H1 (cell line): ENCODE results near the gene SMIM44. TPM values are rescaled to one million over a fixed set of nuclear protein-coding genes. Genes with fewer than 3 reads are reported as not detected.

Experiments
- CTCF ChIA-PET: fragments of 300-600 bp; sonication (Branson Sonifier 250); formaldehyde crosslinking; loops from one replicate; lab custom pipeline; 2021; ENCODE audit not compliant: partially characterized antibody; lab: Charles Lee
- POLR2A ChIA-PET: fragments of 300-600 bp; sonication (Branson Sonifier 250); formaldehyde crosslinking; loops from one replicate; lab custom pipeline; 2021; ENCODE audit warnings: inconsistent platforms; ENCODE audit not compliant: partially characterized antibody; lab: Charles Lee
- DNase-seq, 2 experiments: peaks; one replicate each; pipeline versions ENCODE4 v3.0.0 to v3.0.0-alpha.2; 2010 to 2022; ENCODE audit warnings: low spot score in 2 of 2, low read depth in 1 of 2, mixed read lengths in 1 of 2
- FAIRE-seq: peaks from 2 replicates; lab custom pipeline; 2011; peaks lifted over from hg19 to GRCh38; lab: Jason Lieb, UNC
- H2AFZ ChIP-seq: 2 replicates; pipeline ENCODE4 v1.8.1; 2012; ENCODE audit warnings: low read length, inconsistent platforms
- H2AK5ac ChIP-seq: 2 replicates; pipeline ENCODE4 v1.6.1; 2013; ENCODE audit warnings: low read depth, low read length
- H2BK120ac ChIP-seq: replicated peaks from 2 replicates; pipeline ENCODE3; 2013; ENCODE audit warnings: low read depth, low read length, inconsistent platforms
- H2BK12ac ChIP-seq: 2 replicates; pipeline ENCODE4 v1.6.1; 2013; ENCODE audit warnings: low read depth, low read length
- H2BK15ac ChIP-seq: 2 replicates; pipeline ENCODE4 v1.6.1; 2013; ENCODE audit warnings: low read length
- H2BK20ac ChIP-seq: 2 replicates; pipeline ENCODE4 v1.6.1; 2013; ENCODE audit warnings: low read length
- H2BK5ac ChIP-seq: 2 replicates; pipeline ENCODE4 v1.6.1; 2013; ENCODE audit warnings: low read depth, low read length
- H3K14ac ChIP-seq: 2 replicates; pipeline ENCODE4 v1.6.1; 2013; ENCODE audit warnings: inconsistent platforms; ENCODE audit not compliant: insufficient read length
- H3K18ac ChIP-seq: 2 replicates; pipeline ENCODE4 v1.6.1; 2013; ENCODE audit warnings: low read length; ENCODE audit errors: extremely low read depth
- H3K23ac ChIP-seq: 2 replicates; pipeline ENCODE4 v1.6.1; 2013; ENCODE audit warnings: inconsistent platforms; ENCODE audit not compliant: insufficient read length
- H3K23me2 ChIP-seq: 2 replicates; pipeline ENCODE4 v1.6.1; 2013; ENCODE audit warnings: low read depth, low read length
- H3K27ac ChIP-seq: 2 replicates; pipeline ENCODE4 v1.6.1; 2011; ENCODE audit warnings: low read depth, low read length, inconsistent platforms
- H3K27me3 ChIP-seq, 4 experiments: replicated peaks in 1 of 4; 1 replicate in 1 of 4; 2 replicates in 3 of 4; pipeline versions ENCODE4 v1.6.1 to v1.8.1; 2011 to 2013; ENCODE audit warnings: low read length in 3 of 4, mild to moderate bottlenecking in 3 of 4, inconsistent platforms in 2 of 4, mixed read lengths in 2 of 4, moderate library complexity in 1 of 4; ENCODE audit not compliant: control insufficient read depth in 3 of 4, insufficient read depth in 3 of 4; ENCODE audit errors: extremely low read depth in 1 of 4
- H3K36me3 ChIP-seq, 4 experiments: 2 replicates each; pipeline versions ENCODE4 v1.6.1 to v1.8.1; 2011 to 2013; ENCODE audit warnings: mild to moderate bottlenecking in 4 of 4, low read length in 3 of 4, moderate library complexity in 2 of 4, control low read depth in 1 of 4, inconsistent platforms in 1 of 4; ENCODE audit not compliant: insufficient read depth in 4 of 4, control insufficient read depth in 2 of 4
- H3K4ac ChIP-seq: replicated peaks from 2 replicates; pipeline ENCODE3; 2013; ENCODE audit warnings: low read length, low read depth, mixed read lengths, inconsistent platforms; ENCODE audit not compliant: insufficient read length
- H3K4me1 ChIP-seq, 4 experiments: replicated peaks in 1 of 4; 1 replicate in 1 of 4; 2 replicates in 3 of 4; pipeline versions ENCODE4 v1.6.1 to v1.8.1; 2011 to 2013; ENCODE audit warnings: low read length in 3 of 4, inconsistent platforms in 2 of 4, mixed read lengths in 1 of 4; ENCODE audit not compliant: insufficient read depth in 4 of 4, control insufficient read depth in 3 of 4
- H3K4me2 ChIP-seq, 2 experiments: 2 replicates each; pipeline versions ENCODE4 v1.6.1 to v1.8.1; 2011 to 2013; ENCODE audit warnings: low read depth in 2 of 2, low read length in 2 of 2, control low read depth in 1 of 2, inconsistent platforms in 1 of 2, mild to moderate bottlenecking in 1 of 2; ENCODE audit not compliant: insufficient read depth in 1 of 2
- H3K4me3 ChIP-seq, 4 experiments: fragments of 200-600, 300-600 bp in 1 of 4; sonication (generic), shearing (Covaris generic), sonication (Bioruptor Twin) in 1 of 4; 2 replicates each; pipeline versions ENCODE4 v1.5.1 to v1.8.1; 2011 to 2016; ENCODE audit warnings: low read length in 4 of 4, low read depth in 3 of 4, control low read depth in 2 of 4, inconsistent platforms in 2 of 4, mild to moderate bottlenecking in 2 of 4, mixed read lengths in 1 of 4, moderate library complexity in 1 of 4; ENCODE audit not compliant: insufficient read depth in 2 of 4; ENCODE audit errors: extremely low read depth in 1 of 4
- H3K56ac ChIP-seq: replicated peaks from 2 replicates; pipeline ENCODE3; 2013; ENCODE audit warnings: low read depth, mild to moderate bottlenecking, mixed read lengths, low read length, inconsistent platforms; ENCODE audit not compliant: insufficient read length
- H3K79me1 ChIP-seq: 2 replicates; pipeline ENCODE4 v1.6.1; 2013; ENCODE audit warnings: low read depth, low read length, control low read depth
- H3K79me2 ChIP-seq, 2 experiments: 2 replicates each; pipeline versions ENCODE4 v1.6.1 to v1.8.1; 2012 to 2013; ENCODE audit warnings: low read length in 2 of 2, mild to moderate bottlenecking in 2 of 2, inconsistent platforms in 1 of 2; ENCODE audit not compliant: insufficient read depth in 2 of 2, control insufficient read depth in 1 of 2
- H3K9ac ChIP-seq, 4 experiments: replicated peaks in 1 of 4; 1 replicate in 1 of 4; 2 replicates in 3 of 4; pipeline versions ENCODE4 v1.6.1 to v1.8.1; 2011 to 2013; ENCODE audit warnings: low read depth in 3 of 4, low read length in 3 of 4, control low read depth in 2 of 4, mild to moderate bottlenecking in 2 of 4, moderate library complexity in 2 of 4, inconsistent platforms in 1 of 4; ENCODE audit errors: extremely low read depth in 1 of 4
- H3K9me3 ChIP-seq, 2 experiments: 2 replicates each; pipeline versions ENCODE4 v1.6.1 to v1.8.1; 2012 to 2013; ENCODE audit warnings: mild to moderate bottlenecking in 2 of 2, moderate library complexity in 2 of 2, control low read depth in 1 of 2, inconsistent platforms in 1 of 2, low read depth in 1 of 2, low read length in 1 of 2, mixed read lengths in 1 of 2; ENCODE audit not compliant: insufficient read depth in 2 of 2
- H4K20me1 ChIP-seq, 2 experiments: replicated peaks in 1 of 2; 2 replicates each; pipeline versions ENCODE3 to v1.8.1; 2011 to 2013; ENCODE audit warnings: inconsistent platforms in 2 of 2, low read length in 2 of 2, mild to moderate bottlenecking in 1 of 2; ENCODE audit not compliant: insufficient read depth in 2 of 2, control insufficient read depth in 1 of 2
- H4K5ac ChIP-seq: 2 replicates; pipeline ENCODE4 v1.6.1; 2013; ENCODE audit warnings: low read length, low read depth, mixed read lengths, inconsistent platforms; ENCODE audit not compliant: insufficient read length
- H4K8ac ChIP-seq: 2 replicates; pipeline ENCODE4 v1.8.0; 2013; ENCODE audit warnings: mild to moderate bottlenecking, moderate library complexity, low read length, inconsistent platforms; ENCODE audit not compliant: insufficient read depth; ENCODE audit errors: extremely low read depth
- H4K91ac ChIP-seq: replicated peaks from 2 replicates; pipeline ENCODE3; 2013; ENCODE audit warnings: low read length, mixed read lengths, inconsistent platforms; ENCODE audit not compliant: insufficient read length
- EGR1 ChIP-seq: IDR thresholded peaks from 2 replicates; pipeline ENCODE4 v1.6.1; 2011; ENCODE audit warnings: low read depth, low read length, borderline replicate concordance
- FOSL1 ChIP-seq: IDR thresholded peaks from 2 replicates; pipeline ENCODE4 v1.6.1; 2011; ENCODE audit warnings: mild to moderate bottlenecking, low read depth, low read length, moderate library complexity; ENCODE audit not compliant: insufficient read depth
- WGBS, 2 experiments: shearing (Covaris generic) in 1 of 2; methylation state at CpG; one replicate each; pipeline versions ENCODE4 v1.1.6 to v1.1.7; 2013 to 2015; ENCODE audit warnings: low lambda C conversion rate in 2 of 2, mixed read lengths in 2 of 2, inconsistent platforms in 1 of 2, low coverage in 1 of 2, missing lambda C conversion rate in 1 of 2; ENCODE audit not compliant: insufficient replicate concordance in 2 of 2, insufficient coverage in 1 of 2, insufficient read length in 1 of 2; ENCODE audit errors: extremely low coverage in 1 of 2, missing lambda C conversion rate in 1 of 2; 5-methylcytosine and 5-hydroxymethylcytosine counted together
- polyA plus RNA-seq, 7 experiments: library from polyadenylated mRNA; depleted of rRNA in 3 of 7; stranded (reverse) in 5 of 7; unstranded in 2 of 7; fragments of >200 nt in 5 of 7; fragments of 200-250 nt in 2 of 7; gene quantifications; 1 replicate in 5 of 7; 2 replicates in 1 of 7; 4 replicates in 1 of 7; pipeline versions ENCODE4 v1.2.1 to v1.2.3, GENCODE V29; 2011 to 2013; ENCODE audit warnings: missing spikeins in 2 of 7, mixed read lengths in 2 of 7
- total RNA-seq: library from RNA; stranded (reverse); fragmentation: NEBNext Ultra II Directional; extraction: Animal tissue kit (Norgen Biotek cat#: 25700); gene quantifications from 2 replicates; pipeline ENCODE4 v1.2.1, GENCODE V29; 2021

Gene SMIM44
- total and polyA plus RNA-seq, 2 of the 8 experiments (the other 6 are each of a cell fraction or from before 2014, with no cell fraction given): not detected

GRCh38 chr19:3497757-3498520, 14.7 kb upstream of the SMIM44 start:
- Histone ChIP-seq H2BK5ac (no peak overlapping the region), H3K4me2 (no peak overlapping the region), H2AK5ac (no peak overlapping the region), H2BK20ac (no peak overlapping the region), H2BK120ac (no peak overlapping the region), H3K18ac (no peak overlapping the region), H4K5ac (no peak overlapping the region), H3K27me3 (no peaks in the 10 kb centered on the region), H3K23ac (no peak overlapping the region), H3K14ac (no peak overlapping the region), H4K20me1 (peaks cover 1 to 8% of the 10 kb centered on the region in 2 experiments), H4K91ac (no peak overlapping the region), H3K36me3 (peaks cover 4 to 16% (median 8%) of the 10 kb centered on the region in 4 experiments; a peak in 7 of 8 replicates), H2AFZ (no peak overlapping the region), H3K56ac (no peak overlapping the region), H2BK15ac (no peak overlapping the region), H3K9ac (no peak overlapping the region), H3K4ac (no peak overlapping the region), H2BK12ac (no peak overlapping the region), H3K4me1 (no peaks in the 10 kb centered on the region; a peak in 3 of 7 replicates), H3K4me3 (no peak overlapping the region), H3K79me2 (peaks cover 0 to 30% of the 10 kb centered on the region in 2 experiments; a peak in 2 of 4 replicates), H3K9me3 (no peaks in the 10 kb centered on the region), H3K23me2 (peaks cover 7% of the 10 kb centered on the region), H3K27ac (no peak overlapping the region), H4K8ac (no peak overlapping the region), H3K79me1 (peaks cover 6% of the 10 kb centered on the region)
- FAIRE-seq (no peak), DNase-seq (no peak)
- ChIA-PET CTCF (interaction anchor here (0.6 to 1.5 kb wide), 5 partner anchors 13 to 1555 kb away, joined by 3 to 7 read pairs (median 3); no protein-coding TSS in a partner anchor), POLR2A (interaction anchor here (0.7 to 0.9 kb wide), 2 partner anchors 16 to 209 kb away, joined by 3 to 4 read pairs; no protein-coding TSS in a partner anchor)
- WGBS, 2 experiments: 87% methylated on average over 5 of the region's 5 CpGs; no CpG with 5 or more reads in 1 of the 2 experiments
- TF ChIP-seq FOSL1 (no peak), EGR1 (no peak)
- TF ChIP-seq, all 59 proteins: peak for 0
